ES-I3 (cell line): ENCODE results near the gene ATXN7L1.
"Not testable (repeated sequence)": the region's sequence is repeated elsewhere in the genome, so short reads cannot be mapped to it uniquely, and the experiment has no call there.

ENCODE experiments used
- H3K36me3 ChIP-seq: 2 replicates; pipeline ENCODE4 v1.6.1; 2013; ENCODE audit warnings: mild to moderate bottlenecking, low read length, control low read depth, moderate library complexity; ENCODE audit not compliant: insufficient read depth
- H3K4me1 ChIP-seq: 2 replicates; pipeline ENCODE4 v1.6.1; 2013; ENCODE audit warnings: mild to moderate bottlenecking, control low read depth, low read length; ENCODE audit not compliant: insufficient read depth
- H3K9ac ChIP-seq: 2 replicates; pipeline ENCODE4 v1.6.1; 2013; ENCODE audit warnings: low read depth, mild to moderate bottlenecking, low read length, moderate library complexity
- H3K9me3 ChIP-seq: 2 replicates; pipeline ENCODE4 v1.6.1; 2013; ENCODE audit warnings: mild to moderate bottlenecking, low read length, moderate library complexity; ENCODE audit not compliant: control insufficient read depth, insufficient read depth

Gene ATXN7L1

DNA sequence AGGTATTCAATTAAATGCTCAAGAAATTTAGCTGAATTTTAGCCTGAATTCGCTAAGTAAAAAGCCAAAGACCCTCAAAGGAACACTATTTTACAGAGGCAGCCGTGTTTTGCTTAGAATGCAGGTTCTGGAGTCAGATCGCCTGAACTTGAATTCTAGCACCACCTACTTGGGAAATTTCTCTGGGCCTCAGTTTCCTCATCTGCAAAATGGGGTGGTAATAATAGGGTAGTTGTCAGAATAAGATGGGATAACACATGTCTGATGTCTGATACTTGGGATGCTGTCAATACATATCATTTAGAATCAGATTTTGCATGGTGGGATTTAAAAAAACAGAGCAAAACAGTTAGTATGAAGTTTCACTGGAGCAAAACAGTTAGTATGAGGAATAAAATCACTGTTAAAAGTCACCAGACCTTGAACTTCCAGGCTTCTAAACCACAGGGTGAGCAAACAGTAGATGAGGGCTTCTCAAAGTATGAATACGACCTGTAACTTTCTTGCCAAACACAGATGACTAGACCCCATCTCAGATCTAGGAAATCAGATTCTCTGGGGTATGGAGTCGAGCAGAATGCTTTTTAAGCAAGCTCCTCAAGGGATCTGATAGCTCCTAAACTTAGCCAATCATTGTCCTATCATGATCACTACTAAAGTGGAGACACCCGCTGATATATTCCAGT, 75.4 kb downstream of the ATXN7L1 start:
- H3K4me1 ChIP-seq = peaks cover 38% of the 10 kb centered on the region
- no peak overlapping the region for H3K9ac ChIP-seq
- H3K9me3 ChIP-seq = no peaks in the 10 kb centered on the region
- H3K36me3 ChIP-seq = no peaks in the 10 kb centered on the region

DNA sequence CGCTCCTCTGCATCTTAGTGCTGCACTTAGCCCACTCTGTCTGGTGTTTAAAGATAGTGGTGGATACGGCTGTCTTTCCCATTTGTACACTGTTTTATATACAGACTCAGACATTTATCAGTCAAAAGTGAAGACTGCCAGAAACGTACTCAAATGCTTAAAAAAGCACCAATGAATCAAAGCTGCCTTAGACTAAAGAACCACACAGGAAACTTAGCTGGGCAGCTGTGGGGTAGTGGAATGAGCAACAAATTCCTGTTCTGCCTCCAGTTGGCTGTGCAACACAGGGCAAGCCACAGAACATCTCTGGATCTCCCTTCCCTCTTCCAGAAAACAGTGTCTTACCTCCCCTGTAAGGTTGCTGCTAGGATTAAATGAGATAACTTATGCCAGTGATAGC, 76.0 kb downstream of the ATXN7L1 start:
- Histone ChIP-seq H3K36me3 (no peaks in the 10 kb centered on the region), H3K4me1 (peaks cover 32% of the 10 kb centered on the region), H3K9ac (no peak overlapping the region), H3K9me3 (no peaks in the 10 kb centered on the region)

DNA sequence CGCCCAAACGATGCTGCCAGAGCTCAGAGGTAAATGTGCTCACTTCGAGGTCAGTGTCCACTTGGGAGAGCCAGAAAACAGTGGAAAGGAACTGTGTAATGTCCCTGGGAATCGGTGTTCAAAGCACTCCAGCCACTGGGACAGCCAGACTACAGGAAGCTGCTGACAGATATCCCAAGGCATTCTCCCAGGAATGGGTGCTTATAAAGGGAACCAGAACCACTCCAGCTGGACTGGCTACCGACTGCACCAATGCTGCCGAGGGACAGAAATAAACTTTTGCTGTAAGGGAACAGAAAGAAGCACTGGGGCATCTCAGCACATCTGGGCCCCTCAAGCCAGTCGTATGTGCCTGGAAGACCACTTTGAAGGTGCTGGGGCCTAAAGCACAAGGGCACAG, 76.7 kb downstream of the ATXN7L1 start:
- Histone ChIP-seq H3K9me3 (no peaks in the 10 kb centered on the region), H3K4me1 (peaks cover 26% of the 10 kb centered on the region), H3K36me3 (no peaks in the 10 kb centered on the region)

DNA sequence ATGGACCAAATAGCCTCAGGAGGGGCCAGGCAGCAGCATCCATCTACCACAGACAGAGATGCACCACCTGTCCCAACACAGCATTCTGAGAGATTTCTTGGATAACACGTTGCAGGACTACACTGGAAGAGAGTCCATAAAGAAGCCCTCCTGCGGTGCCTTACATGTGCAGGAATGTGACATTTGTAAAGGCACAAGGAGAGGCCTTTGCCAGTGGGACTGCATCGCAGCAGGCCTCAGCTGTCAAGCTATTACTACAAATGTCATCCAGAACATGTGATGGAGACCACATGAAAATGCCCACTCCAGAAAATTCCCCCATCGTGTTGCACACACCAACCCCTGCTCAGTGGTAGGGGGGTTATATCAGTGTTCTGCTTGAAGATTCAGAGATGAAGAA, 77.4 kb downstream of the ATXN7L1 start:
- Histone ChIP-seq H3K4me1 (peaks cover 26% of the 10 kb centered on the region), H3K9ac (no peak overlapping the region), H3K36me3 (no peaks in the 10 kb centered on the region), H3K9me3 (no peaks in the 10 kb centered on the region)

More for the DNA sequence above, 76.7 kb downstream of the ATXN7L1 start:
- no peak overlapping the region for H3K9ac ChIP-seq

DNA sequence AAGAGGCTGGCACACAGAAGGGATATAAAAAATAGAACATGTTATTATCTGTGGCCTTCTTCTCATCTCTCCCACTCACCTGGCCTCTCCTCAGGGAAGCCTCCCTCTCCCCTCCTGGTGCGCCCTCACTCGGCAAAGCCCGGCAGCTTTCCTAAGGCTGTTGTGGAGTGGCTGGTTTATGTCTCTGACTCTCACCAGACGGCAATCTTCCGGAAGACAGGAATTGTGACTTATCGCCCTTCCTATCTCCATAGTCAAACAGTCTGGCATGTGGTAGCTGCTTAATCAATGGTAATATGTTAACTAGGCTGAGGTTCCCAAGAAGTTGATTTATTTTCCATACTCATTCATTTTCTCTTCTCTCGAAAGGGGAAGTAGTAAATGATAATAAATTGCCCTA, 78.7 kb downstream of the ATXN7L1 start:
- peaks cover 22% of the 10 kb centered on the region for H3K4me1 ChIP-seq
- H3K36me3 ChIP-seq = no peaks in the 10 kb centered on the region
- no peaks in the 10 kb centered on the region for H3K9me3 ChIP-seq
- H3K9ac ChIP-seq = no peak overlapping the region

DNA sequence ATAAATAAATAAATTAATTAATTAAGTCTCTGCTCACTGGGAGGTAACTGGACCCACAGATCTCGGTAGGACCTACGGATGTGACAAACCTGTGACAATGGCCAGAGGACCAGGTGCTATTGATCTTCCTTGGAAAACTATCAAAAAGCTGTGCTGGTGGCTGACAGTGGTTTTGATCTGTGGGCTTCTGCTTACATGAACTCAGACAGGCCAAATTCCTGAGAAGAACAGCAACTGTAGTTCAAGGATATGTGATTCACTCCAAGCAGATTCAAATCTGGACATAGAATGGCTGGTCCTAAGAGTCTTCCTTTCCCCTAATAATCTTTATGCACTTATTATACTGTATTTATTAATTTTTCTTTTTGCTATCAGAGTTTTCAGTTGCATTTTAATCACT, 80.0 kb downstream of the ATXN7L1 start:
- Histone ChIP-seq H3K36me3 (no peaks in the 10 kb centered on the region), H3K4me1 (peaks cover 23% of the 10 kb centered on the region)

DNA sequence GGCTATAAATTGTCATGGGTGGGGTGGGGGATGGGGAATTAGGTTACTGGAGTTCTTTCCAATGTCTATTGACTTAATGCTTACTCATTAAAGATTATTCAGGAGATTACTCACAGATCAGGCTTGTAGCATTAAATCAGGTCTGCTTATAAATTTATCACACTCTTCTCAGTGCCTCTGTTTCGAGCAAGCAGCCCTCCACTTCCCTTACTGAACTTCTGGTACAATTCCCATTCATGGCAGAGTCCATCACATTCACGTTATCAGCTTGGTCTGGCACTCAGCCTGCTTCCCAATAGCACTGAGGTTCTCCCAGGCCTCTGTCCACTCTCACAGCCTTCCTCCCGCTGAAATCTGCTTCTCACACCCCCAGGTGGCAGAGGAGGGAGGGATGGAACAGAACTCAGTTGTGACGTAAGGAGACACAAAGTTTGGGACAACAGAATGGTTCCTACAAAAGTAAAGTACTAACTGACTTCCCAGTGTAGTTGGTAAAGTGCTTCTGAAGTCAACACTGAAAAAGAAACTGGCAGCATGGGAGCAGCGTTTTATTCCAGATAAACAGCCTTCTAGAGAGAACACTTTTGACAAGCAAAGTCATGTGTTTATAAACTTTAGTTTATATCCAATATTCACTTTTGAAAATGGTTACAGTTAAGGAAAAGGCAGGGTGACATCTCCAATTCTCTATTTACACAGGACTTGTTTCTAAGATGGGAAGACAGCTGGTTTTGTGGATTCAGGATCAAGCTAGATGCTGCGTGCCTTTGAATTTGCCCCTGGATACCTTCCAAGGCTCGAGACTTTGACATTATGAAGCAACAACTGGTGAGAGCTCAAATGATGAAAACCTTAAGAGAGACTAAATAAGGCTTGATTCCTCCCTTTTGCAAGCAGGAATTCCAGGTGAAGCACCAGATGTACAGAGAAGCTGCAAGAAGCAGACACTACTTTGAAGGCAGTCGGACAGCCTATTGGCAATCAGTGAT, 81.4 kb downstream of the ATXN7L1 start:
- Histone ChIP-seq H3K9me3 (no peaks in the 10 kb centered on the region), H3K4me1 (peaks cover 28% of the 10 kb centered on the region), H3K36me3 (no peaks in the 10 kb centered on the region), H3K9ac (no peak overlapping the region)

More for the DNA sequence above, 80.0 kb downstream of the ATXN7L1 start:
- no peaks in the 10 kb centered on the region for H3K9me3 ChIP-seq
- no peak overlapping the region for H3K9ac ChIP-seq

DNA sequence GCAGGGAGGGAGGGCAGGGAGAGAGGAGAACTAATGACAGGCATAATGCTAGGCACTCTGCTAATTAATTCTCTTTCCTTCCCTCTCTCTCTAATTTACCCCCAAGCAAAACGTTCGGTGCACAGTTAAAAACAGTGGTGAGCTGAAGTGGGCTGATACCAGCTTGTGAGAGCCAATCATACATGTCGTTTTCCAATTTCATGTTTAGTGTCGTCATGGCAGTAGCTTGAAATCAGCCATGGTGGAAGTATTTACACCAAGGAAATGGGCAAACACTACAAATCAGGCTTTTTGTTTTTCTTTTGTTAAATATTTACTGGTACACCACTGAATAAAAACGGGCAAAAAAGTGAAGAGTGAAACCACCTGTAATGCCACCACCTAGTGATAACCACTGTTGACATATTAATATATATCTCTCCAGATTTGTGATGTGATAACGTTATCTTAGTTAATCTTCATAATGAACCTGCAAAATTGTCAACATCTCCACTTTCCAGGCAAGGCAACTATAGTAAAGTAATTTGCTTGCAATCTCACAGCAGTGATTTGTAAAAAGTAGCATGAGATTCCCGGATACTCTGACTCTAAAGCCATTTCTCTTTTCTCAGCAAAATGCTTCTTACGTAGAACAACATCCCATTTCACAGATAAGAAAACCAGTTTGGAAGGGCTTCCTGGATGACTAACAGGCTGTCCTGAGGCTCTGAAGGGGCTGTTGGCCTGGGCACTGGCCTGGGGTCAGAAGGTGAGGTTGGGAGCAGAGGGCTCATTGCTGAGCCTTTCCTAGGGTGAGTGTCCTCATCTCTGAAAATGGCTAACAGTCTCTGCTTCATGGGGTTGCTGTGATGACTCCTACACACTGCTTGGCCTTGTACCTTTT, 83.7 kb downstream of the ATXN7L1 start:
- no peak overlapping the region for H3K9ac ChIP-seq
- no peaks in the 10 kb centered on the region for H3K9me3 ChIP-seq
- peaks cover 22% of the 10 kb centered on the region for H3K4me1 ChIP-seq
- H3K36me3 ChIP-seq = no peaks in the 10 kb centered on the region

DNA sequence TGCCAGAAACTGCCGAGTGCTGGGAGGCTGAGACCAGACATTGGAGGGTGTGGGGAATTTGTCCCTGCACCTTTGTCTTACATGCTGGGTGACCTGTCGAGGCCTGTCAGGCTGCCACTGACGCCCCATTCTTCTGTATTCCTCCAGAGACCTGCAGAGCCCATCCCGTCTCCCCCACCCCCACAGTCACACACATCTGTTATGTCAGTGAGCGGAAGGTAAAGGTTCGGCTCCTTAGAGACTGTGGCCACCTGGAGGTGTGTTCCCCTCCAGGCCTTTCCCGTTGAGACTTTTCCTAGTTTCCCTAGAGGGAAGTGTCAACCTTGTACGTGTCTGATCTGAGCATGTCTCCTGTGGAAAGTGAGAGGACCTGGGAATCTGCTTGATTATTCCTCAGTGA, 84.5 kb downstream of the ATXN7L1 start:
- Histone ChIP-seq H3K9me3 (no peaks in the 10 kb centered on the region), H3K36me3 (no peaks in the 10 kb centered on the region), H3K9ac (no peak overlapping the region), H3K4me1 (peaks cover 22% of the 10 kb centered on the region)

DNA sequence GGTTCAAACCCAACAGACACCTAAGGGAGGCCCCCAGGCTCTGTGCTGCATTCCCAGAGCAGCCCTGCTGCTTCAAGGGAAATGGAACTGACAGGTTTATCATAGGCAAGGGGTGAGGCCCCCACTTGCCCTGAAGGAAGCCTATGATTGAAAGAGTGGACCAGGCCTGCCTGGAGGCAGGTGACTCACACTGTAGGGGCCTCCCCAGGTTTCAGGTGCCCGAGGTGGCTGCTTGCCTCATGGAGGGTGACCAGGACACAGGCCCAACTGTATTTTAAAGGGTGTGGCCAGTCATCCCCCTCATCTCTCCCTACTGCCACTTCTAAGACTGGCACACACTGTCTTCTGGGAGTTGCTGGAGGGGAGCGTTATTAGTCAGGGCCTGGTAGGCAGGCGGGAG, 85.4 kb downstream of the ATXN7L1 start:
- Histone ChIP-seq H3K4me1 (peaks cover 22% of the 10 kb centered on the region), H3K36me3 (no peaks in the 10 kb centered on the region), H3K9me3 (no peaks in the 10 kb centered on the region), H3K9ac (no peak overlapping the region)

DNA sequence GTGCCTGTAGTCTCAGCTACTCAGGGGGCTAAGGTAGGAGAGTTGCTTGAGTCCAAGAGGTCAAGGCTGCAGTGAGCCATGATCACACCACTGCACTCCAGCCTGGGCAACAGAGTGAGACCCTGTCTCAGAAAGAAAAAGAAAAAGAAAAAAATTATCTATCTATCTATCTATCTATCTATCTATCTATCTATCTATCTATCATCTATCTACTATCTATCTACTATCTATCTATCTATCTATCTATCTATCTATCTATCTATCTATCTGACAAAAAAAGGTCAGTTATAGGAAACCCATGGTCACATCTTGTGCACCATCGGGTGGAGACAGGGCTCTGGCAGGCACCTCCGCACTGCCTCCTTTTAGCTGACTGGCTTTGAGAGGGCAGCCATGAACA, 85.9 kb downstream of the ATXN7L1 start:
- H3K9me3 ChIP-seq, H3K36me3 ChIP-seq, H3K9ac ChIP-seq: not testable (repeated sequence)
- peaks cover 22% of the 10 kb centered on the region for H3K4me1 ChIP-seq

DNA sequence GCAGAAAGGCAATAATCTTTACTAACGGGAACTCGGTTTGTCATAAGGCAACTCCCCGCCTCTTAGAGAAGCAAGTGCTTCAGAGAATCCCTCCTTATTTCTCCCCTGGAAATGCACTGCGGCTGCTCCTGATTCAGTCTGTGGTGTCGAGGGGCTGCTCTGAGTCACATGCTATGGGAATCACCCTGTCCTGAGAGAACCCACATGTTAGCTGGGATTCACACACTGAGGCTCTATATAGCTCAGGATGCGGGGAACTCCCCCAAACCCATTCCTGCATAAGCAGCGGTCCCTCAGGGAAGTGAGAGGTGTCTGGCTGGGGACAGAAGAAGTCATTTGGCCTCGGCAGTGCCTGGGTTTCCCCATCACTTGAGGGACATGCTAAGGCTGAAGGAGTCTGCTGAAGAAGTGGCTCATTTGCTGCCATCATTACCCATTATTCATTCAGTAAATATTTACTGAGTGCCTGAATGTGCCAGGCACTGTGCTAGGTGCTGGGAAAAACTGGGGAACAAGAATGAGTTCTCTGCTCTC, 87.5 kb downstream of the ATXN7L1 start:
- H3K9me3 ChIP-seq = no peaks in the 10 kb centered on the region
- H3K36me3 ChIP-seq = no peaks in the 10 kb centered on the region
- H3K9ac ChIP-seq = no peak overlapping the region
- H3K4me1 ChIP-seq = peaks cover 22% of the 10 kb centered on the region

DNA sequence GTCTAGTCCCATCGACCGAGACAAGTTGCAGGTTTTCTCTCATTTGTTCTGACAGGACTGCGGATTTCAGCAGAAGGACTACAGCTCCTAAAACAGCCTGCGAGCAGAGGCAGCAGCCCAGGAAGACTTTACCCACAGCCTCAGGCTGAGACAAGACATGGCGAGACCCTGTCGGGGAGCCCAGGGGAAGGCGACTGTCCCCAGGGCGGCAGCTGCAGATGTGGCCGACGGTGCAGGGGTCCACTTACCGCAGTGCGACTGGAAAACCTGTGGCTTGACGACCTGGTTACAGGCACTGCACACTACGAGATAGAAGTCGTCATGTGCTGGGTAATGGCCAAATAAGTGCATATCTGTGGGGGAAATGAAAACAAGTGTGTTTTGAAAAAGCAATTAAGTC, 88.0 kb downstream of the ATXN7L1 start:
- Histone ChIP-seq H3K9me3 (no peaks in the 10 kb centered on the region), H3K4me1 (peaks cover 22% of the 10 kb centered on the region), H3K9ac (no peak overlapping the region), H3K36me3 (no peaks in the 10 kb centered on the region)

DNA sequence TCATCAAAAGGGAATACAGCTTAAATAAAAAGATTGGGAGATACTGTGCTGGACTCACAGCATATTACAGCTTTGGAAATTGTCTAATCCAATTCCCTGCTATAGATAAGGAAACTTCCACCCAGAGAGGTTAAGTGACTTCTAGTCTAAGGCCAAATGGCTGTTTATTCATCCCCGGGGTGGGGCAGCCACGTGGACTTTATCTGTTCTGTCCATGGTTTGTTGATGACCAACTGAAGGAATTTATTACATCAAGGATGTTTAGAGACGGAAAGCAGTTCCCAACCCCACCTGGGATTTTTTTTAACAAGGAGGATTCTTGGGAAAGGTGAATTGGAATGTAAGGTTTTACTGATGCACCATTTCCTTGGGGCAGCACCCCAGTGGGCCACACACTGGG, 88.6 kb downstream of the ATXN7L1 start:
- H3K9ac ChIP-seq = no peak overlapping the region
- H3K36me3 ChIP-seq = no peaks in the 10 kb centered on the region
- no peaks in the 10 kb centered on the region for H3K9me3 ChIP-seq
- peaks cover 22% of the 10 kb centered on the region for H3K4me1 ChIP-seq
